ENCODE data around the gene PLD1.

The PLD1 gene

DNA sequence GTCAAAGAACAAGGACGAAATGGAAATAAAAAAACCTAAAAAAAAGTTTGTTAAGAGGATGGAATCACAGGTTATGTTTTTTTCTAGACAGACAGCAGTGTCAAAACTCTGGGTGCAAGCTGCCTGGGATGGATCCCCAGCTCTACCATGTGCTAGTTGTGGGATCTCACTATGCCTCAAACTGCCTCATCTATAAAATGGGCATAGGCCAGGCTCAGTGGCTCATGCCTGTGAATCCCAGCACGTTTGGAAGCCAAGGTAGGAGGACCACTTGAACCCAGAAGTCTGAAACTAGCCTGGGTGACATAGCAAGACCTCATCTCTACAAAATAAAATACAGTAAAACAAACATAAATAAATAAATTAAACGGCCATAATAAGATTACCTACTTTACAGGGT lies 4.6 kb downstream of the PLD1 start (continued):
- TF ChIP-seq ZSCAN18 (tag by site-specific recombination; IDR thresholded peaks at IDR 0.05), result no peak
- TF ChIP-seq ZNF664 (tag by site-specific recombination; IDR thresholded peaks at IDR 0.05), result 0 out of 2 replicates have a peak, but pooled peaks have one; percentile 27
- no peak for TF ChIP-seq ZNF654 (tag by site-specific recombination; IDR thresholded peaks at IDR 0.05; ENCODE audit: low read depth)

DNA sequence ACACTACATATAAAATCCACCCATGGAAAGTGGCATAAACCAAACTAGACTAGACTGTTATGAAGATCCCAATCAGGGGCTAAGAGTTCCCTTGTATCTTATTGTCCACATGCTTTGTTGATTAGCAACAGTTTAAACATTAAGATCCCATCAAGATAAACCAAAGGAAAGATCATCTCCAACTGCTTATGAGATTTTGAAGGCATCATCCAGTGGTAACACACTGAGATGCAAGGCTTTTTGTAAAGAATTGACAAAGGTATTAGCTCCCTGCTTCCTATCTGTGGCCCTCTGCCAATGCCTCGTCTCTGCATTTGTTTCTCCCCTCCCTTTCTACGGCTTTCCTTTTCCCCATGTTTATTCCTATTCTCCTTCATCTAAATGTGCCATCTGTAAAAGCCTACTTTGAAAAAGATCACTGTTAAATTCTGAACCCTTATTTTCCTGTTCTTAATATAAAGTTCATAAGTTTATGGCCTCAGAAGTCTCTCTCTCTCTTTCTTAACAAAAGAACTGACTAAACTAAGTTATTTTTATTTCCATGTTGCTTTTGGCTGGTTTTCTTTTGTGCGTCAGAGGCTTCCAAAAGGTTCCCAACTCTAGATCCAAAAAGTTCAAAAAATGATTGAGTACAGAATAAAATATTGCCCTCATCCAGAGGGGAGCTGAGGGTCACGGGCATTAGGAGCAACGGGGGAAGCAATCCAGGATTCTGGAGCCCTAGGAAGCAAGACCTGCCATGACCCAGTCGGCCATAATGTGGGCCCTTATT lies 5.5 kb downstream of the PLD1 start:
- ChIA-PET CTCF (no interaction called here), POLR2A (no interaction called here)
- H3K9me3 ChIP-seq (ENCODE audit: control insufficient read depth, insufficient read depth, low read depth, low read length), result no peaks in the 10 kb centered on the region
- H3K27ac ChIP-seq (ENCODE audit: extremely low read depth, low read depth, low read length), result no peak overlapping the region
- peaks cover 4% of the 10 kb centered on the region; the same call in 1 of the 2 replicates for H3K4me1 ChIP-seq (ENCODE audit: control insufficient read depth, insufficient read depth, low read length)
- no peak overlapping the region for H3K4me3 ChIP-seq (ENCODE audit: low read depth, low read length)
- no peaks in the 10 kb centered on the region for H3K36me3 ChIP-seq (ENCODE audit: control insufficient read depth in 2 of 2, insufficient read depth in 1 of 2, low read length in 2 of 2)
- TF ChIP-seq ZNF600 (tag by site-specific recombination; IDR thresholded peaks at IDR 0.05), result 0 out of 2 replicates have a peak, but pooled peaks have one; percentile 17
- no peak for TF ChIP-seq EGR2 (tag by site-specific recombination; IDR thresholded peaks at IDR 0.05; ENCODE audit: low read depth)
- TF ChIP-seq, protein P1, sequence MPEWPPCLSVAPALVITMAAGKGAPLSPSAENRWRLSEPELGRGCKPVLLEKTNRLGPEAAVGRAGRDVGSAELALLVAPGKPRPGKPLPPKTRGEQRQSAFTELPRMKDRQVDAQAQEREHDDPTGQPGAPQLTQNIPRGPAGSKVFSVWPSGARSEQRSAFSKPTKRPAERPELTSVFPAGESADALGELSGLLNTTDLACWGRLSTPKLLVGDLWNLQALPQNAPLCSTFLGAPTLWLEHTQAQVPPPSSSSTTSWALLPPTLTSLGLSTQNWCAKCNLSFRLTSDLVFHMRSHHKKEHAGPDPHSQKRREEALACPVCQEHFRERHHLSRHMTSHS (tag by site-specific recombination; IDR thresholded peaks at IDR 0.05), result no peak

- POLR2A ChIA-PET, result no interaction called here
- Histone ChIP-seq H3K27ac (ENCODE audit: extremely low read depth, low read depth, low read length) (no peak overlapping the region), H3K9me3 (ENCODE audit: control insufficient read depth, insufficient read depth, low read depth, low read length) (no peaks in the 10 kb centered on the region), H3K4me3 (ENCODE audit: low read depth, low read length) (no peak overlapping the region), H3K4me1 (ENCODE audit: control insufficient read depth, insufficient read depth, low read length) (peaks cover 4% of the 10 kb centered on the region; the same call in 1 of the 2 replicates), H3K36me3 (ENCODE audit: control insufficient read depth in 2 of 2, insufficient read depth in 1 of 2, low read length in 2 of 2) (no peaks in the 10 kb centered on the region)
- CTCF ChIA-PET, result interaction anchor here (0.7 kb wide), 1 partner anchor 30 kb away, joined by 3 read pairs; no protein-coding TSS in a partner anchor
- TF ChIP-seq MYNN (tag by site-specific recombination; IDR thresholded peaks at IDR 0.05; ENCODE audit: borderline replicate concordance), result no peak
Measured at GRCh38 chr3:171803044-171803443, 7.2 kb downstream of the PLD1 start.

DNA sequence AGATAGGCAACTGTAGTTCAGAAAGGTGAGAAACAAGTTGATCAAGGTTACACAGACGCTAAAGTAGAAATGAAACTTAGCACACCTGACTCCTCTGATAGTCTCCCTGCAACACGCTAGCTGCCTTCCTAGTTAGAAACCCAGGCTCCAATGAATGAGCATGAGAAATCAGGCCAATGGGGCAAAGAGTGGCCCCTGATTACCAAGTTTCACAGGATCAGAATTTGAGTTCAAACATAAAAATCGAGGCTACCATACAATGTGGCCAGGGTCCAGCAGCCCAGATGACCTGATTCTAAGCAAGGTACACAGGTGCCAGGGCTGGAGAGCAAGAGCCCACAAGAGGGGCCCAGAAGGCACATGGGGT lies 7.7 kb downstream of the PLD1 start:
- Histone ChIP-seq H3K36me3 (ENCODE audit: control insufficient read depth in 2 of 2, insufficient read depth in 1 of 2, low read length in 2 of 2) (no peaks in the 10 kb centered on the region), H3K4me1 (ENCODE audit: control insufficient read depth, insufficient read depth, low read length) (peaks cover 8% of the 10 kb centered on the region), H3K4me3 (ENCODE audit: low read depth, low read length) (no peak overlapping the region), H3K27ac (ENCODE audit: extremely low read depth, low read depth, low read length) (no peak overlapping the region), H3K9me3 (ENCODE audit: control insufficient read depth, insufficient read depth, low read depth, low read length) (no peaks in the 10 kb centered on the region)
- TF ChIP-seq ZBTB20 (tag by site-specific recombination; IDR thresholded peaks at IDR 0.05), result 0 out of 2 replicates have a peak, but pooled peaks have one; percentile 17
- TF ChIP-seq, protein P2, sequence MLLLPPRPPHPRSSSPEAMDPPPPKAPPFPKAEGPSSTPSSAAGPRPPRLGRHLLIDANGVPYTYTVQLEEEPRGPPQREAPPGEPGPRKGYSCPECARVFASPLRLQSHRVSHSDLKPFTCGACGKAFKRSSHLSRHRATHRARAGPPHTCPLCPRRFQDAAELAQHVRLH (tag by site-specific recombination; IDR thresholded peaks at IDR 0.05), result no peak
- POLR2A ChIA-PET, result no interaction called here
- CTCF ChIA-PET, result interaction anchor here (0.7 to 1.3 kb wide), 2 partner anchors 30 to 188 kb away, joined by 3 to 4 read pairs; no protein-coding TSS in a partner anchor

DNA sequence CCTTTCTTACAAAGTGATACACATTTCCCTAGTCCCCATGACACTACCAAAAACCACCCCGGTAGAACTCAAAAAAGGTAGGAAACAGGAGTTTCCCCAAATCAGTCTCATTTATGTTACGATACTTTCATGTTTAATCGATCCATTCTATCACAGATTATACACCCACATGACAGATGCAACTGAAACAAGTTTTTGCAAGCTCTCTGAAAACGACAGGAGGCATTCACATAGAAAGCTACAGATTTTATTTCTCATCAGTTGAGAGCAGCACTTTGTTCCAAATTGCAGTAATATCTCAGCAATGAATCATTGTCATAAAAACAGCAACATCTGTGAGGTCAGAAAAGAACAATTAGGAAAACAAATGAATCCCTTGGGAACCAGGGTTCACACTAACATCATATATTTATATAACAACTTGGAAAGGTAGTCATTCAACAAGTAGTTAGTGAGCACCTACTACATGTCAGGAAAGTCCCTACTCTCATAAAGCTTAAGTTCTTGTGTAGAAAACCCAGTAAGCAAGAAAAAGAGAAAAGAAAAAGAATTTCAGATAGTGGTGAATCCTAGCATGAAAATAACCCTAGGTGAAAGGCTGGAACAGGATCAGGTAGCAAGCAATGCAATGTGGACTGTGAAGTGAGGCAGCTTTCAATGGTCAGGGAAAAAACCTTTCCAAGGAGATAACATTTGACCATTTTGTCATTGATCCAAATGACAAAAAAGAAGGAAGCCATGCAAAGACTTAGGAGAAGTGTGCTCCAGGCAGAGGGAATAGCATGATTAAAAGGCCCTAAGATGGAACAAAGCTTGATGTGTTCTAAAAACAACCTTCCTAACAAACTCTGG lies 8.3 kb downstream of the PLD1 start:
- Histone ChIP-seq H3K4me3 (ENCODE audit: low read depth, low read length) (no peak overlapping the region), H3K36me3 (ENCODE audit: control insufficient read depth in 2 of 2, insufficient read depth in 1 of 2, low read length in 2 of 2) (no peaks in the 10 kb centered on the region), H3K27ac (ENCODE audit: extremely low read depth, low read depth, low read length) (no peak overlapping the region), H3K9me3 (ENCODE audit: control insufficient read depth, insufficient read depth, low read depth, low read length) (no peaks in the 10 kb centered on the region), H3K4me1 (ENCODE audit: control insufficient read depth, insufficient read depth, low read length) (peaks cover 10% of the 10 kb centered on the region)
- ChIA-PET CTCF (interaction anchor here (0.7 to 1.3 kb wide), 3 partner anchors 29 to 188 kb away, joined by 3 to 6 read pairs (median 4); no protein-coding TSS in a partner anchor), POLR2A (no interaction called here)
- TF ChIP-seq ZNF843 (tag by site-specific recombination; IDR thresholded peaks at IDR 0.05) (0 out of 2 replicates have a peak, but pooled peaks have one; percentile 55), BCL11A (tag by site-specific recombination; IDR thresholded peaks at IDR 0.05; ENCODE audit: low read depth) (peak; percentile 85; the same call in 1 of the 2 replicates), ZNF26 (tag by site-specific recombination; IDR thresholded peaks at IDR 0.05) (no peak), ZNF112 (tag by site-specific recombination; IDR thresholded peaks at IDR 0.05) (no peak), GLI2 (tag by site-specific recombination; IDR thresholded peaks at IDR 0.05; ENCODE audit: borderline replicate concordance, low read depth) (peak; percentile 91), ZNF274 (IDR thresholded peaks at IDR 0.05; ENCODE audit: low read length) (no peak), ZNF274 (tag by site-specific recombination; IDR thresholded peaks at IDR 0.05; ENCODE audit: borderline replicate concordance) (no peak), KLF8 (tag by site-specific recombination; IDR thresholded peaks at IDR 0.05) (peak; percentile 84), ZSCAN4 (tag by site-specific recombination; IDR thresholded peaks at IDR 0.05) (no peak)

All from HEK293 (cell line).